H1 (cell line): ENCODE measurements around the gene ARHGEF6. TPM values are rescaled to one million over a fixed set of nuclear protein-coding genes. Genes with fewer than 3 reads are reported as not detected.

ENCODE experiments used
- PHF8 ChIP-seq: fragments of 200-600 bp; sonication (generic); conservative IDR thresholded peaks from 2 replicates; pipeline ENCODE4 v1.7.1; 2012; ENCODE audit warnings: low read depth, mild to moderate bottlenecking, inconsistent platforms, low read length, moderate library complexity
- RXRA ChIP-seq: IDR thresholded peaks from 2 replicates; pipeline ENCODE4 v1.6.1; 2011; ENCODE audit warnings: low read depth, mild to moderate bottlenecking, low read length, moderate library complexity; ENCODE audit not compliant: insufficient read depth
- polyA plus RNA-seq, 7 experiments: library from polyadenylated mRNA; depleted of rRNA in 3 of 7; stranded (reverse) in 5 of 7; unstranded in 2 of 7; fragments of >200 nt in 5 of 7; fragments of 200-250 nt in 2 of 7; gene quantifications; 1 replicate in 5 of 7; 2 replicates in 1 of 7; 4 replicates in 1 of 7; pipeline versions ENCODE4 v1.2.1 to v1.2.3, GENCODE V29; 2011 to 2013; ENCODE audit warnings: missing spikeins in 2 of 7, mixed read lengths in 2 of 7
- total RNA-seq: library from RNA; stranded (reverse); fragmentation: NEBNext Ultra II Directional; extraction: Animal tissue kit (Norgen Biotek cat#: 25700); gene quantifications from 2 replicates; pipeline ENCODE4 v1.2.1, GENCODE V29; 2021
- TF ChIP-seq, protein P1 (sequence below): IDR thresholded peaks from 2 replicates; pipeline ENCODE4 v1.6.1; 2012; ENCODE audit warnings: inconsistent platforms

The ARHGEF6 gene
- total and polyA plus RNA-seq, 2 of the 8 experiments (the other 6 are each of a cell fraction or from before 2014, with no cell fraction given): 3.6 to 3.7 TPM

- TF ChIP-seq RXRA (no peak), PHF8 (peak; percentile 35; the same call in 1 of the 2 replicates)
- TF ChIP-seq, protein P1, sequence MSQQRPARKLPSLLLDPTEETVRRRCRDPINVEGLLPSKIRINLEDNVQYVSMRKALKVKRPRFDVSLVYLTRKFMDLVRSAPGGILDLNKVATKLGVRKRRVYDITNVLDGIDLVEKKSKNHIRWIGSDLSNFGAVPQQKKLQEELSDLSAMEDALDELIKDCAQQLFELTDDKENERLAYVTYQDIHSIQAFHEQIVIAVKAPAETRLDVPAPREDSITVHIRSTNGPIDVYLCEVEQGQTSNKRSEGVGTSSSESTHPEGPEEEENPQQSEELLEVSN: 0 out of 2 replicates have a peak, but pooled peaks have one; percentile 40
Observed at GRCh38 chrX:136767104-136767941, 13.4 kb downstream of the ARHGEF6 start (continued).
